RWPE1 (cell line): Measurements from ENCODE around the gene ARMC8.

ENCODE experiments used
- CTCF ChIA-PET: fragments of 350-600 bp; sonication (Branson Sonifier 250); formaldehyde crosslinking; extraction: SDS; loops from one replicate; lab custom pipeline; 2021; lab: Yijun Ruan, JAX
- POLR2A ChIA-PET: fragments of 400-600 bp; formaldehyde crosslinking; extraction: SDS; loops from one replicate; lab custom pipeline; 2020; ENCODE audit warnings: antibody characterized with exemption; ENCODE audit not compliant: low non-redundant PET; lab: Yijun Ruan, JAX
- DNase-seq: peaks from one replicate; pipeline ENCODE4 v3.0.0; 2012; ENCODE audit warnings: low spot score
- H3K27ac ChIP-seq: fragments of 450-650 bp; 2 replicates; pipeline ENCODE4 v1.5.1; 2017
- CTCF ChIP-seq: fragments of 450-650 bp; conservative IDR thresholded peaks from 2 replicates; pipeline ENCODE4 v1.5.1; 2017; ENCODE audit warnings: low read depth, mild to moderate bottlenecking

Gene ARMC8

GRCh38 chr3:138232705-138233364, 45.7 kb downstream of the ARMC8 start:
- no peak overlapping the region for H3K27ac ChIP-seq
- POLR2A ChIA-PET, result no interaction called here

GRCh38 chr3:138234401-138235179, 47.5 kb downstream of the ARMC8 start:
- no peak overlapping the region for H3K27ac ChIP-seq
- DNase-seq, result no peak
- ChIA-PET POLR2A (no interaction called here), CTCF (no interaction called here)
- TF ChIP-seq CTCF, result no peak

More at GRCh38 chr3:138232705-138233364, 45.7 kb downstream of the ARMC8 start:
- CTCF ChIA-PET, result no interaction called here
- TF ChIP-seq CTCF, result no peak
- DNase-seq, result no peak

- DNase-seq, result no peak
- no peak overlapping the region for H3K27ac ChIP-seq
- no peak for TF ChIP-seq CTCF
- POLR2A ChIA-PET, result no interaction called here
- CTCF ChIA-PET, result interaction anchor here (0.6 kb wide), 1 partner anchor 752 kb away, joined by 4 read pairs; no protein-coding TSS in a partner anchor
Measured at GRCh38 chr3:138238711-138239110, 51.6 kb downstream of the ARMC8 start.

- no peak for DNase-seq
- no peak for TF ChIP-seq CTCF
- ChIA-PET CTCF (no interaction called here), POLR2A (no interaction called here)
- H3K27ac ChIP-seq, result no peak overlapping the region
Measured at GRCh38 chr3:138241061-138241460, 54.0 kb downstream of the ARMC8 start.

- ChIA-PET CTCF (no interaction called here), POLR2A (no interaction called here)
- no peak for DNase-seq
- no peak overlapping the region for H3K27ac ChIP-seq
- no peak for TF ChIP-seq CTCF
Measured at GRCh38 chr3:138241676-138242075, 54.6 kb downstream of the ARMC8 start.

GRCh38 chr3:138242466-138242865, 55.4 kb downstream of the ARMC8 start:
- no peak overlapping the region for H3K27ac ChIP-seq
- TF ChIP-seq CTCF, result no peak
- DNase-seq, result no peak
- ChIA-PET POLR2A (no interaction called here), CTCF (no interaction called here)
